Measurements from ENCODE around the gene DDX31.

DNA sequence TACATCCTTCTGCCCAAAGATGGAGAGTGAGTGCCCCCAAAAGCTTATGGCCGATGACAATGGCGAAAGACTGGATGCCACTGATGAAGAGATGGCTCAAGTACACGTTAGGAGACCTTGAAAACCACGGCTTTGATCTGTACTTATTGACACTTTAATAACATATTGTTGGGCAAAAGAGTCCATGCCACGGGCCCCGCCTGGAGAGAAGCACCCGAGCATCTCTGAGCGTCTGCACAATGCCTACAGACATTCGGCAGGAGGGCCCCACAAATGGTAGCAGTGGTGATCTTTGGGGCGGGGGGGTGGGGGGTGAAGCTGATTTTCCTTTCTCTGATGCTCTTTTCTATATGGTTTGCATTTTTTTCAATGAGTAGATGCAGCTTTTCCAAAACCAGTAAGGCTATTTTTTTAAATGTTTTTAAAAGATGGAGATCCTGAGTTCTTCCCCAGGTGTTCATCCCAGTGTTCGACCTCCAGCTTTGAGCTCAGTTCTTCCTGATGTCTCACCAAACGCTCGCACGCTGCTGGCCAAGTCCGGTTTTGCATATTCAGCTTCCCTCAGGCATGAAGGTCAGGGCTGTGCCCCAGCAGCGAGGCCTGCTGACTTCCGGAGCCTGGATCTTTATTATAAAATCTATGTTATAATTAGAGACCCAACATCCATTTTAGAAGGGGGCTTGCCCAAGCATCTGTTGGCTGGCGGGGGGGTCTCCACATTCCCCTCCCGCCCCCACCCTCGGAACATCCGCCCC, 121.6 kb downstream of the DDX31 start:
- TF ChIP-seq, protein P1, sequence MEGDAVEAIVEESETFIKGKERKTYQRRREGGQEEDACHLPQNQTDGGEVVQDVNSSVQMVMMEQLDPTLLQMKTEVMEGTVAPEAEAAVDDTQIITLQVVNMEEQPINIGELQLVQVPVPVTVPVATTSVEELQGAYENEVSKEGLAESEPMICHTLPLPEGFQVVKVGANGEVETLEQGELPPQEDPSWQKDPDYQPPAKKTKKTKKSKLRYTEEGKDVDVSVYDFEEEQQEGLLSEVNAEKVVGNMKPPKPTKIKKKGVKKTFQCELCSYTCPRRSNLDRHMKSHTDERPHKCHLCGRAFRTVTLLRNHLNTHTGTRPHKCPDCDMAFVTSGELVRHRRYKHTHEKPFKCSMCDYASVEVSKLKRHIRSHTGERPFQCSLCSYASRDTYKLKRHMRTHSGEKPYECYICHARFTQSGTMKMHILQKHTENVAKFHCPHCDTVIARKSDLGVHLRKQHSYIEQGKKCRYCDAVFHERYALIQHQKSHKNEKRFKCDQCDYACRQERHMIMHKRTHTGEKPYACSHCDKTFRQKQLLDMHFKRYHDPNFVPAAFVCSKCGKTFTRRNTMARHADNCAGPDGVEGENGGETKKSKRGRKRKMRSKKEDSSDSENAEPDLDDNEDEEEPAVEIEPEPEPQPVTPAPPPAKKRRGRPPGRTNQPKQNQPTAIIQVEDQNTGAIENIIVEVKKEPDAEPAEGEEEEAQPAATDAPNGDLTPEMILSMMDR (IDR thresholded peaks at IDR 0.05) = no peak
- TF ChIP-seq POLR2A (IDR thresholded peaks at IDR 0.05) = no peak

Data from lower leg skin (tissue), 3 donors.